ENCODE data around the gene GFAP.

The GFAP gene

DNA sequence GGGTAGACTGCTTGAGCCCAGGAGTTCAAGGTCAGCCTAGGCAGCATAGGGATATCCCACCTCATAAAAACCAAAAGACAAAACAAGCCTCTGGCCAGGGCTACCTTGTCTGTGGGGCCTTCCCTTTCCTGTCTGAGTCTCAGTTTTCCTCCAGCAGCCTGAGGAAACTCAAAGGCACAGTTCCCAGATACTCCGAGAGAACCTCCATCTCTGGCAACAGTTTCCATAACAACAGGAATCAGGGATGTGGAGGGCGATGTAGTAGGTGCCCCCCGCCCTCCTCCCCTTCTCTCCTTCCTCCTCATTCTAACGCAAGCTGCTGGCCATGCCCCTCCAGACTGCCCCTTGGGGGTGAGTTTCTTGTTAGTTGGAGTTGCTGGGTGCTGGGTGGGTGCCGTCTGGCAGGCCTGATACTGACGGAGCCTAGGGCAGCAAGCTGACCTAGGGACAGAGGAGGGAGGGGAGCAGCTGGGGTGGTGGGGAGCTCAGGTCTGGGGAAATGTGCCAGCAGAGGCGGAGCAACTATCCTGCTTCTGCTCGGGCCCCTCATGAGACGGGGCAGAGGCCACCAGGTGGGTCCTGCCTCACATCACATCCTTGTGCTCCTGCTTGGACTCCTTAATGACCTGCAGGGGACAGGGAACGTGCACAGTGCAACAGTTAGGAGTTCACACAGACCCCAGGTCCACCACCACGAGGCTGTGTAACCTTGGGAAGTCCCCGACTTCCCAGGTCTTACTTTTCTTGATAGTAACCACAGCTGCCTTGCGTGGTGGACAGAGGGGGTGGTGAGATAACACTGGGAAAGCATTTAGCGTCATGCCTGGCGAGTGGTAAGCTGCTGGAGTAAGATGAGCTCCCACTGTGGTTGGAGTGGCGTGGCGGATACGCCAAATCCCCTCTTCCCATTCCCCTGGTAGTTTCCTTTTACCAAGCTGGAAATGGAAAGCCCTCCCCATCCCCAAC lies 8.3 kb downstream of the GFAP start:
- peaks cover 7% of the 10 kb centered on the region for H3K36me3 ChIP-seq (ENCODE audit: insufficient read depth, insufficient read length, low read length)
- no peaks in the 10 kb centered on the region for H3K9me3 ChIP-seq (ENCODE audit: insufficient read depth, low read length)
- H3K4me1 ChIP-seq (ENCODE audit: insufficient read depth, insufficient read length), result peaks cover 24% of the 10 kb centered on the region
- H3K27me3 ChIP-seq (ENCODE audit: insufficient read depth, insufficient read length), result peaks cover 6% of the 10 kb centered on the region
- TF ChIP-seq SUZ12 (IDR thresholded peaks at IDR 0.05; ENCODE audit: extremely low read depth, insufficient read depth, insufficient read length) (no peak), YY1 (IDR thresholded peaks at IDR 0.05; ENCODE audit: insufficient read depth, insufficient read length) (no peak), ZNF274 (IDR thresholded peaks at IDR 0.05; ENCODE audit: low read depth, low read length) (no peak)
- no peak overlapping the region for H3K9ac ChIP-seq (ENCODE audit: insufficient read length, low read depth)
- no peak for DNase-seq (ENCODE audit: low read depth, low spot score)
- no peak overlapping the region for H3K4me3 ChIP-seq (ENCODE audit: insufficient read length, low read depth)

DNA sequence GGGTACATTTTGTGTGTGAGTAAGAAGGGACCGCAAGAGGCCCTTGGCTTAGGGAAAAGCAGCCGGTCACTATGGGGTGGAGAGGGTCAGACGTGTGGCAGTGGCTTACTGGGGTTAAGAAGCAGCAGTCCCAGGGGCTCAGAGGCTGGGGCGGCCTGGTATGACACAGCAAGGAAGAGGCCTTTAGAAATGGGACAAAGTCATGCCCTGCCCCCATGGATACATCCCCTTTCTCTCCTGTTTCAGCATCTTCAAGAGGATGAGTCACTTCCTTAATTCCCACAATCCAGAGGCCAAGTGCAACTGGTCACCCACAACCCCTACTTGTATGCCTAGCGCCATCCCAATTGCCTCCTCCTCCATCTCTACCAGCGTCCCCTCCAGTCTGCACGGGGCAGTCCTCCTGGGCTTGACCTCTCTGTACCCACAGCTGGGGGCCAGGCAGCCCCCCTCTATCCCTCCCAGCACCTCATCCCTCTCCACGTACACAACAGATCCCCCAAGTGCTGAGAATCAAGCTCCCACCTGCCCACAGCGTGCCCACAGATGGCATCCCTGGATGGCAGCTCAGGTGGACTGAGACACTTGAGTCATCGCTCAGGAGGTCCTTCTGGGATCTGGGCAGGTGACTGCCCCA lies 9.2 kb downstream of the GFAP start:
- no peak for DNase-seq (ENCODE audit: low read depth, low spot score)

DNA sequence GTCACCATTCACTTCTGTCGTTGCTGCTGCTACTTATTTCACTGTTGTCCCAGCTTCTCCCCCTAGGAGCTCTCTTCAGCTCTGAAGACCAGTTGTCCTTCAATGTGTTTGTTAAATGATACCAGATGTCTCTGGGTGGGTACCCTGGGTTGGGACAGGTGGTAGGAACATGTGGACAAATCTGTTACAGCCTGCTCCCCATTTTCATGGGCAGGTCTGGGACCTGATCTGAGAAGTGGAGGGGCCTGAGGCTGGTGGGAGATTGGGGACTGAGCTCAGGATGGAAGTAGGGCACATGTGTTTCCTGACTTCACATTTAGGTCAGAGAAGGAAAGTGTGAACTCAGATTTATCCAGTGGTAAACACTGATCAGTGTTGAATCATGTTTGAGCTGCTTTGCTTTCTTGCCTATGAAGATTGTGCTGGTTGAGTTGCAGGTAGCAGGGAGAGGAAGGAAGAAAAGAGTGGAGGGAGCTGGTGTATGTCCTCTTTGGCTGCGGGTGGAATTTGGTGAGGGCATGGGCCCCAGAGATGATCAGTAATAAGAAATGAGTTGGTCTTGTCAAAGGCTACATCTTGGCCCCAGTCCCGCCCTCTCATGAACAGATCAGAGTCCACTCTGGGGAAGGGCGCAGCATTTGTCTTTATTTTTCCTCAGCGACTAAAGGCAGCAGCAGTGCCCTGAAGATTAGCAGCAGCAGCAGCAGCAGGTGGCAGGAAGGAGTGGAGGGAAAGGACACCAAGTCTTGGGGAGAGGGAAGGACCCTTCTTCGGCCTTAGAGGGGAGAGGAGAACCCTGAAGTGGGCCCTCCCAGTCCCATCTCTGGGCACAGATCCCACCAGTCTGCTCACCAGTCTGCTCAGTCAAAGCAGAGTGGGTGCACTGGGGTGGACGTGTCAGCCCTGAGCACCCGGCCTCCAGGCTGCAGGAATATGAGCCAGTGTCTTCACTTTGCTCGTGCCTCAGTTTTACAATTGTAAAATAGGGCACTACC lies 10.0 kb downstream of the GFAP start:
- no peaks in the 10 kb centered on the region for H3K9me3 ChIP-seq (ENCODE audit: insufficient read depth, low read length)
- no peak overlapping the region for H3K4me3 ChIP-seq (ENCODE audit: insufficient read length, low read depth)
- peaks cover 18% of the 10 kb centered on the region for H3K4me1 ChIP-seq (ENCODE audit: insufficient read depth, insufficient read length)
- H3K9ac ChIP-seq (ENCODE audit: insufficient read length, low read depth), result no peak overlapping the region
- no peak for TF ChIP-seq ZNF274 (IDR thresholded peaks at IDR 0.05; ENCODE audit: low read depth, low read length)
- no peak for TF ChIP-seq SUZ12 (IDR thresholded peaks at IDR 0.05; ENCODE audit: extremely low read depth, insufficient read depth, insufficient read length)
- no peak for TF ChIP-seq YY1 (IDR thresholded peaks at IDR 0.05; ENCODE audit: insufficient read depth, insufficient read length)
- no peaks in the 10 kb centered on the region for H3K27me3 ChIP-seq (ENCODE audit: insufficient read depth, insufficient read length)
- H3K36me3 ChIP-seq (ENCODE audit: insufficient read depth, insufficient read length, low read length), result peaks cover 10% of the 10 kb centered on the region
- DNase-seq (ENCODE audit: low read depth, low spot score), result no peak

More for the DNA sequence above, 9.2 kb downstream of the GFAP start:
- Histone ChIP-seq H3K4me3 (ENCODE audit: insufficient read length, low read depth) (no peak overlapping the region), H3K4me1 (ENCODE audit: insufficient read depth, insufficient read length) (peaks cover 20% of the 10 kb centered on the region), H3K9me3 (ENCODE audit: insufficient read depth, low read length) (no peaks in the 10 kb centered on the region), H3K9ac (ENCODE audit: insufficient read length, low read depth) (no peak overlapping the region), H3K36me3 (ENCODE audit: insufficient read depth, insufficient read length, low read length) (peaks cover 10% of the 10 kb centered on the region), H3K27me3 (ENCODE audit: insufficient read depth, insufficient read length) (no peaks in the 10 kb centered on the region)
- TF ChIP-seq SUZ12 (IDR thresholded peaks at IDR 0.05; ENCODE audit: extremely low read depth, insufficient read depth, insufficient read length) (no peak), YY1 (IDR thresholded peaks at IDR 0.05; ENCODE audit: insufficient read depth, insufficient read length) (no peak), ZNF274 (IDR thresholded peaks at IDR 0.05; ENCODE audit: low read depth, low read length) (no peak)

DNA sequence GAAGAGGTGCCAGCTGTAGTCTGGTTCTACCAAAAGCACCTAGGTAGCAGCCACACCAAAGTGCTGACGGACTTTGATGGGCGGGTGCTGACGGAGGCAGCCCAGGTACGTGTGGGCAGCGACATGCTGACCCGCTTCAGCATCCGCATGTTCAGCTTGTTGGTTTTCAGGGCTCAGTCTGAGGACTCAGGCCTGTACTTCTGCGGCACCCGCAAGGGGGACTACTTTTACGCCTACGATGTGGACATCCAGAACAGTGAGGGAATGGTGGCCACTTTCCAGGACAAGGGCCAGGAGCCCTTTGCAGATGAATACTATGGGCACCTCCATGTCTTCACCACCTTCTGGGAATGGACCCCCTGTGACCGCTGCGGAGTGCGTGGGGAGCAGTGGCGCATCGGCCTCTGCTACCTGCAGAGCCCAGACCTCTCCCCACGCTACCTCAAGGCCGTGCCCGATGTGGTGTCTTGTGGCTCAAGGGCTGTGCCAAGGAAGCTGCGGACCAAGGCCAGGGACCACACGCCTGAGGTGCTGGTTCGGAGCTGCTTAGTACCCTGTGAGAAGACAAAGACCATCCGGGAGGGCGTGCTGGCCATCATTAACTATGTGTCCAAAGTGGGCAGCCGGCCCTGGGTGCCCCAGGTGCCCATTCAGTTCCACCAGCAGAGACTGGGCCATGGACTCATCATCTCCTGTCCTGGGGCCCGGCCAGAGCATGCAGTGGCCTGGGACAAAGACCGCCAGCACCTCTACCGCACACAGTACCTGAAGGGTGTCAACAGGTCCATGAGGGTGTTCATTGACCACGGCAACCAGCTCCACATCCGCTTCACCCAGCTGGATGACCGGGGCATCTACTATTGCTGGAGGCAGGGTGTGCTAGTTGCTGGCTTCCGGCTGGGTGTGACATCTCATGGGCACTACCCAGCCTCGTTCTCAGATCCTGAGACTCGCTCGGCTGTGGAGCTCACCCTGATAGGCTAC lies 11.0 kb downstream of the GFAP start:
- TF ChIP-seq SUZ12 (IDR thresholded peaks at IDR 0.05; ENCODE audit: extremely low read depth, insufficient read depth, insufficient read length), result no peak
- no peak for TF ChIP-seq ZNF274 (IDR thresholded peaks at IDR 0.05; ENCODE audit: low read depth, low read length)
- TF ChIP-seq YY1 (IDR thresholded peaks at IDR 0.05; ENCODE audit: insufficient read depth, insufficient read length), result no peak
- peaks cover 14% of the 10 kb centered on the region for H3K4me1 ChIP-seq (ENCODE audit: insufficient read depth, insufficient read length)

DNA sequence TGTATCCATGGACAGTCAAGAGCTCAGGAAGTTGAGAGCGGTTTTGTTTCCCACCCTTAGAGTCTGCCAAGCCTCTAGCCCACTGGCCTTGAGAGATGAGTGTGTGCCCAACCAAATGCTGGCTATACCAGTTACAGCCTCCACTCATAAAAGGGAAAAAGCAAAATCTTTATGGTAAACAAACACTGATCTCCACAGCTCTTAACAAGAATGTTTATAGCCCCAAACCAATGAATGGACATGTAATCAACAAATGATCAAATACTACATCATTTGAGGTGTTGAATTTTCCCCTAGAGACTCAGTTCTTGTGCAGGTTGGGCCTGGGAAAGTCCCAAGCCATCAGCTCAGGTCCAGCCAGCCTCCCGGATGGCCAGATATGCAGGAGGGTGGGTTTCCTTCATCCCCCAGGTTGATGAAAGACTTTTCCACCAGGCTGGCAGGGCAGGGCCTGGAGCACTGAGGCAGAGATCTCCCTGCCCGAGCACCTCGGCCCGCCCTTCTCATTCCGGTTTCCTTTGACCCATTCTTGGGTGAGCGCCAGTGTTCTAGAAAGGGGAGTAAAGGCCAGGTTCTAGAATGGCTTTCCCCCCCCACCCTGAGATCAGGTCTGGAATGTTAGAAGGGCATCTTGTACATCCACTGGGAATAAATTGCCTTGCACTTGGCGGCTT lies 12.2 kb downstream of the GFAP start:
- no peaks in the 10 kb centered on the region for H3K27me3 ChIP-seq (ENCODE audit: insufficient read depth, insufficient read length)
- no peak overlapping the region for H3K4me3 ChIP-seq (ENCODE audit: insufficient read length, low read depth)
- H3K4me1 ChIP-seq (ENCODE audit: insufficient read depth, insufficient read length), result peaks cover 12% of the 10 kb centered on the region
- H3K9ac ChIP-seq (ENCODE audit: insufficient read length, low read depth), result no peak overlapping the region
- no peaks in the 10 kb centered on the region for H3K9me3 ChIP-seq (ENCODE audit: insufficient read depth, low read length)
- no peak for DNase-seq (ENCODE audit: low read depth, low spot score)
- TF ChIP-seq SUZ12 (IDR thresholded peaks at IDR 0.05; ENCODE audit: extremely low read depth, insufficient read depth, insufficient read length) (no peak), YY1 (IDR thresholded peaks at IDR 0.05; ENCODE audit: insufficient read depth, insufficient read length) (no peak), ZNF274 (IDR thresholded peaks at IDR 0.05; ENCODE audit: low read depth, low read length) (no peak)
- peaks cover 10% of the 10 kb centered on the region for H3K36me3 ChIP-seq (ENCODE audit: insufficient read depth, insufficient read length, low read length)

More for the DNA sequence above, 11.0 kb downstream of the GFAP start:
- Histone ChIP-seq H3K4me3 (ENCODE audit: insufficient read length, low read depth) (no peak overlapping the region), H3K36me3 (ENCODE audit: insufficient read depth, insufficient read length, low read length) (peaks cover 10% of the 10 kb centered on the region), H3K27me3 (ENCODE audit: insufficient read depth, insufficient read length) (no peaks in the 10 kb centered on the region), H3K9me3 (ENCODE audit: insufficient read depth, low read length) (no peaks in the 10 kb centered on the region), H3K9ac (ENCODE audit: insufficient read length, low read depth) (no peak overlapping the region)
- DNase-seq (ENCODE audit: low read depth, low spot score), result no peak
